Measurements from ENCODE around the gene DOK5. TPM values are rescaled to one million over a fixed set of nuclear protein-coding genes. Genes with fewer than 3 reads are reported as not detected.

DOK5 gene
- total and polyA plus RNA-seq, 10 of the 15 experiments (the other 5 are each of a cell fraction or from before 2014, with no cell fraction given): 0.03 TPM; not detected in 9

- in situ Hi-C loops (cut with MboI): loop anchor here (5.0 to 25.0 kb wide), 4 partner anchors 427 to 1087 kb away; no protein-coding TSS in a partner anchor
- ATAC-seq (peak; percentile 86), FAIRE-seq (peak; percentile 41), DNase-seq (ENCODE audit: low read depth, low spot score) (no peak)
- Histone ChIP-seq H3K27me3 (replicated peaks in 1 of 2; ENCODE audit: control insufficient read depth in 2 of 2, insufficient read depth in 2 of 2, low read length in 1 of 2) (no peaks in the 10 kb centered on the region), H3K4me2 (ENCODE audit: control insufficient read depth, insufficient read depth) (no peak overlapping the region), H3K79me2 (ENCODE audit: control insufficient read depth, insufficient read depth, low read length) (no peaks in the 10 kb centered on the region), H3K27ac (ENCODE audit: control insufficient read depth, insufficient read depth) (no peak overlapping the region), H3K4me3 (no peak overlapping the region), H3K4me1 (ENCODE audit: control insufficient read depth, insufficient read depth, low read length) (no peaks in the 10 kb centered on the region), H3K9me3 (replicated peaks; ENCODE audit: control insufficient read depth, insufficient read depth, low read length) (no peaks in the 10 kb centered on the region), H3K36me3 (ENCODE audit: control insufficient read depth in 2 of 2, insufficient read depth in 2 of 2, low read length in 1 of 2) (no peaks in the 10 kb centered on the region), H4K20me1 (ENCODE audit: control insufficient read depth, insufficient read depth) (no peaks in the 10 kb centered on the region), H2AFZ (ENCODE audit: control insufficient read depth, low read depth, low read length) (no peak overlapping the region), H3K9ac (ENCODE audit: control insufficient read depth, insufficient read depth, low read length) (no peak overlapping the region)
- RAD21 ChIA-PET (ENCODE audit: unreplicated experiment): no interaction called here
- SMC1A ChIA-PET (ENCODE audit: uncharacterized antibody, unreplicated experiment): no interaction called here
- no TSS peak for BruUV-seq (replicated peaks)
- POLR2A ChIA-PET: no interaction called here
- CTCF ChIA-PET: interaction anchor here (1.1 to 1.3 kb wide), 2 partner anchors 10 to 441 kb away, joined by 3 read pairs; partner anchors contain the start of gene PFDN4
- intact Hi-C loops (cut with micrococcal nuclease; ENCODE audit: unreplicated experiment): loop anchor here (10.0 kb wide), 1 partner anchor 1095 kb away; no protein-coding TSS in a partner anchor
- 20% methylated on average over 8 of the region's 8 CpGs for WGBS (ENCODE audit: insufficient coverage, insufficient replicate concordance, low lambda C conversion rate, missing lambda C conversion rate)
- TF ChIP-seq SRF (IDR thresholded peaks at IDR 0.05; ENCODE audit: low read depth in 2 of 2, low read length in 2 of 2) (no peak), ASH2L (IDR thresholded peaks at IDR 0.05; ENCODE audit: borderline replicate concordance, low read depth) (no peak), MLLT1 (IDR thresholded peaks at IDR 0.05) (no peak), POLR2A (IDR thresholded peaks at IDR 0.05; ENCODE audit: low read depth, low read length) (no peak), TARDBP (IDR thresholded peaks at IDR 0.05; ENCODE audit: borderline replicate concordance) (no peak), CHD2 (IDR thresholded peaks at IDR 0.05; ENCODE audit: borderline replicate concordance, low read depth, low read length) (no peak), POLR2AphosphoS2 (IDR thresholded peaks at IDR 0.05; ENCODE audit: low read depth, low read length) (no peak), ATF3 (IDR thresholded peaks at IDR 0.05; ENCODE audit: borderline replicate concordance, extremely low read depth, low read depth, low read length) (no peak), ZNF622 (IDR thresholded peaks at IDR 0.05) (no peak), RUNX3 (IDR thresholded peaks at IDR 0.05; ENCODE audit: low read length) (peak; percentile 85), BHLHE40 (IDR thresholded peaks at IDR 0.05; ENCODE audit: borderline replicate concordance in 1 of 2, low read depth in 2 of 2, low read length in 1 of 2) (no peak), JUNB (IDR thresholded peaks at IDR 0.05) (no peak), NFXL1 (IDR thresholded peaks at IDR 0.05; ENCODE audit: borderline replicate concordance) (peak; percentile 69; the same call in 1 of the 2 replicates), SPI1 (IDR thresholded peaks at IDR 0.05; ENCODE audit: borderline replicate concordance, insufficient read depth, low read depth, low read length) (no peak), ZNF217 (IDR thresholded peaks at IDR 0.05) (no peak), SMC3 (IDR thresholded peaks at IDR 0.05; ENCODE audit: borderline replicate concordance, low read length) (peak; percentile 47; the same call in 1 of the 2 replicates)
- TF ChIP-seq, protein P1, sequence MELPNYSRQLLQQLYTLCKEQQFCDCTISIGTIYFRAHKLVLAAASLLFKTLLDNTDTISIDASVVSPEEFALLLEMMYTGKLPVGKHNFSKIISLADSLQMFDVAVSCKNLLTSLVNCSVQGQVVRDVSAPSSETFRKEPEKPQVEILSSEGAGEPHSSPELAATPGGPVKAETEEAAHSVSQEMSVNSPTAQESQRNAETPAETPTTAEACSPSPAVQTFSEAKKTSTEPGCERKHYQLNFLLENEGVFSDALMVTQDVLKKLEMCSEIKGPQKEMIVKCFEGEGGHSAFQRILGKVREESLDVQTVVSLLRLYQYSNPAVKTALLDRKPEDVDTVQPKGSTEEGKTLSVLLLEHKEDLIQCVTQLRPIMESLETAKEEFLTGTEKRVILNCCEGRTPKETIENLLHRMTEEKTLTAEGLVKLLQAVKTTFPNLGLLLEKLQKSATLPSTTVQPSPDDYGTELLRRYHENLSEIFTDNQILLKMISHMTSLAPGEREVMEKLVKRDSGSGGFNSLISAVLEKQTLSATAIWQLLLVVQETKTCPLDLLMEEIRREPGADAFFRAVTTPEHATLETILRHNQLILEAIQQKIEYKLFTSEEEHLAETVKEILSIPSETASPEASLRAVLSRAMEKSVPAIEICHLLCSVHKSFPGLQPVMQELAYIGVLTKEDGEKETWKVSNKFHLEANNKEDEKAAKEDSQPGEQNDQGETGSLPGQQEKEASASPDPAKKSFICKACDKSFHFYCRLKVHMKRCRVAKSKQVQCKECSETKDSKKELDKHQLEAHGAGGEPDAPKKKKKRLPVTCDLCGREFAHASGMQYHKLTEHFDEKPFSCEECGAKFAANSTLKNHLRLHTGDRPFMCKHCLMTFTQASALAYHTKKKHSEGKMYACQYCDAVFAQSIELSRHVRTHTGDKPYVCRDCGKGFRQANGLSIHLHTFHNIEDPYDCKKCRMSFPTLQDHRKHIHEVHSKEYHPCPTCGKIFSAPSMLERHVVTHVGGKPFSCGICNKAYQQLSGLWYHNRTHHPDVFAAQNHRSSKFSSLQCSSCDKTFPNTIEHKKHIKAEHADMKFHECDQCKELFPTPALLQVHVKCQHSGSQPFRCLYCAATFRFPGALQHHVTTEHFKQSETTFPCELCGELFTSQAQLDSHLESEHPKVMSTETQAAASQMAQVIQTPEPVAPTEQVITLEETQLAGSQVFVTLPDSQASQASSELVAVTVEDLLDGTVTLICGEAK (IDR thresholded peaks at IDR 0.05; ENCODE audit: borderline replicate concordance): no peak
- TF ChIP-seq, protein P2, sequence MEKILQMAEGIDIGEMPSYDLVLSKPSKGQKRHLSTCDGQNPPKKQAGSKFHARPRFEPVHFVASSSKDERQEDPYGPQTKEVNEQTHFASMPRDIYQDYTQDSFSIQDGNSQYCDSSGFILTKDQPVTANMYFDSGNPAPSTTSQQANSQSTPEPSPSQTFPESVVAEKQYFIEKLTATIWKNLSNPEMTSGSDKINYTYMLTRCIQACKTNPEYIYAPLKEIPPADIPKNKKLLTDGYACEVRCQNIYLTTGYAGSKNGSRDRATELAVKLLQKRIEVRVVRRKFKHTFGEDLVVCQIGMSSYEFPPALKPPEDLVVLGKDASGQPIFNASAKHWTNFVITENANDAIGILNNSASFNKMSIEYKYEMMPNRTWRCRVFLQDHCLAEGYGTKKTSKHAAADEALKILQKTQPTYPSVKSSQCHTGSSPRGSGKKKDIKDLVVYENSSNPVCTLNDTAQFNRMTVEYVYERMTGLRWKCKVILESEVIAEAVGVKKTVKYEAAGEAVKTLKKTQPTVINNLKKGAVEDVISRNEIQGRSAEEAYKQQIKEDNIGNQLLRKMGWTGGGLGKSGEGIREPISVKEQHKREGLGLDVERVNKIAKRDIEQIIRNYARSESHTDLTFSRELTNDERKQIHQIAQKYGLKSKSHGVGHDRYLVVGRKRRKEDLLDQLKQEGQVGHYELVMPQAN (conservative IDR thresholded peaks at IDR 0.05): no peak
Measured at GRCh38 chr20:54649511-54649962, 174.1 kb downstream of the DOK5 start.
